Body of pancreas (tissue), 4 donors: ENCODE measurements around the gene C4orf33.

Experiments
- CTCF ChIP-seq, 7 experiments: fragments of 450-650 bp in 4 of 7; fragments of 200-600 bp in 3 of 7; sonication (generic) in 3 of 7; IDR thresholded peaks; one replicate each; pipeline ENCODE4 v1.5.1; 2016 to 2019; ENCODE audit warnings: antibody characterized with exemption in 7 of 7
- POLR2A ChIP-seq, 3 donors: fragments of 450-650 bp; IDR thresholded peaks; one replicate each; pipeline ENCODE4 v1.6.1; 2016; ENCODE audit warnings: antibody characterized with exemption in 3 of 3, mild to moderate bottlenecking in 2 of 3

DNA sequence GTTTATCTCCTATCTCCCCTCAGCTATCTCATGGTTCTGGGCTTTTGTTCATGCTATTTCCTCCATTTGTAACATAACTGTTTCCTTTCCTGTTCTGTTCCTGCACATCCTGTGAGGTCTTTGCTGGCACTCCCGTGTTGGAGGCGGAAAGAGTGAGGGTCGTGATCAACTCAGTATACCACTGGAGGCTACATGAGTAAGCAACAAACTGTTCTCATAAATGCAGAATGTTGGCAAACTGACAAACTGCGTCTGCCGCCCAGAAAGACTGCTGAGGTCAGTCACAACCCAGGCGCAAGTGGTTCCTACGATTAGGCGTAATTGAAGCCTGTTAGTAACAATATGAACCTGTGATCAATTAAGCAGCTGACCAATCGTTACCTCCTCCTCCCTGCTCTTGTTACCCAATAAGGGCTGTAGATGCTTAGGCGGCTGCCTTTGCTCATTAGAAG lies 48.8 kb downstream of the C4orf33 start:
- TF ChIP-seq CTCF (IDR thresholded peaks at IDR 0.05) (no peak), POLR2A (IDR thresholded peaks at IDR 0.05) (no peak)
